22Rv1 (cell line): Measurements from ENCODE around the gene ALDH1L1.
"Not testable (repeated sequence)": the region's sequence is repeated elsewhere in the genome, so short reads cannot be mapped to it uniquely, and the experiment has no call there.

ENCODE experiments used
- H3K27ac ChIP-seq: fragments of 450-650 bp; 2 replicates; pipeline ENCODE4 v1.5.1; 2017
- CTCF ChIP-seq: fragments of 450-650 bp; IDR thresholded peaks from 2 replicates; pipeline ENCODE4 v1.5.1; 2017; ENCODE audit warnings: mild to moderate bottlenecking
- ZFX ChIP-seq: fragments of 450-650 bp; IDR thresholded peaks from 2 replicates; pipeline ENCODE4 v1.6.1; 2017; ENCODE audit warnings: antibody characterized with exemption, borderline replicate concordance

Gene ALDH1L1

GRCh38 chr3:126102011-126102410 lies 78.4 kb downstream of the ALDH1L1 start:
- H3K27ac ChIP-seq = no peak overlapping the region
- TF ChIP-seq CTCF = no peak

GRCh38 chr3:126101521-126101982 lies 78.8 kb downstream of the ALDH1L1 start:
- no peak overlapping the region for H3K27ac ChIP-seq
- TF ChIP-seq ZFX (no peak), CTCF (no peak)

- no peak for TF ChIP-seq CTCF
- no peak for TF ChIP-seq ZFX
- no peak overlapping the region for H3K27ac ChIP-seq
Observed at GRCh38 chr3:126100634-126101301, 79.6 kb downstream of the ALDH1L1 start.

- no peak overlapping the region for H3K27ac ChIP-seq
- TF ChIP-seq CTCF = no peak
- no peak for TF ChIP-seq ZFX
Observed at GRCh38 chr3:126100269-126100633, 80.1 kb downstream of the ALDH1L1 start.

- H3K27ac ChIP-seq = no peak overlapping the region
- TF ChIP-seq CTCF = no peak
- no peak for TF ChIP-seq ZFX
Observed at GRCh38 chr3:126098391-126098858, 82.0 kb downstream of the ALDH1L1 start.

GRCh38 chr3:126097801-126098200 lies 82.6 kb downstream of the ALDH1L1 start:
- no peak for TF ChIP-seq CTCF

GRCh38 chr3:126096274-126096673 lies 84.1 kb downstream of the ALDH1L1 start:
- not testable (repeated sequence) for H3K27ac ChIP-seq

More at GRCh38 chr3:126097801-126098200, 82.6 kb downstream of the ALDH1L1 start:
- H3K27ac ChIP-seq = no peak overlapping the region

- H3K27ac ChIP-seq = not testable (repeated sequence)
Observed at GRCh38 chr3:126092128-126092527, 88.3 kb downstream of the ALDH1L1 start.
